ENCODE results near the gene MR1.

Gene MR1

DNA sequence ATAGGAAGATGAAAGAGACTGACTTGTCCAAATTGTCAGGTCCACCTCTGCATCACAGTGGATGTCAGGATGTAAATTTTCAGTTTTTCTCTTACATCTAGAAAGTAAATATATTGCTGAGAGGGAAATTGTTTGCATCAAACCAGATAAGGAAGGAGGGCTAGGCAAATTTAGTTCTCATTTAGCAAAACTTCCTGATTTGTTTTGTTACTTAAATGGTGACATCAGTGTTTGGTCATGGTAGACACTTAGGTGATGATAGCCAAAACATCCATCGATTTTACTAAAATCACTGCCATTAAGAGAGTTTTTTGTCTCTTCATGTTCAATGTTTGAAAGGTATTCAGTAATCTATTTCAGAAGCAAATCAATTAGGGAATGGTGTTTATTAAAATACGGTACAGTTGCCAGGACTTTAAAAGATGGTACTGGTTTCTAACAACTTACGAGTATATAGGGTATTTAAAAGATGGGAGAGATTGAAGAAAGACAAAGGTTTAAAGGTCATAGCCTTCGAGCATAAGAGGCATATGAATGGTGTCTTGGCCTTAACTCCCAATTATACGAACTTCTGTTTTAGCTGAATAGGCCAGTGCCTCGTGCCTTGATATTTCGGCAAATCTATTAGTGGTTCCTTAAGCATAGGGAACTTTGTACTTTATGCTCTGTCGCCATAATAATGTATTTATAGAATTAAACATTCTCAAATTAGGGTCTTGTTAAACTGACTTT lies 57.7 kb downstream of the MR1 start:
- DNase-seq (ENCODE audit: low read depth) = no peak

DNA sequence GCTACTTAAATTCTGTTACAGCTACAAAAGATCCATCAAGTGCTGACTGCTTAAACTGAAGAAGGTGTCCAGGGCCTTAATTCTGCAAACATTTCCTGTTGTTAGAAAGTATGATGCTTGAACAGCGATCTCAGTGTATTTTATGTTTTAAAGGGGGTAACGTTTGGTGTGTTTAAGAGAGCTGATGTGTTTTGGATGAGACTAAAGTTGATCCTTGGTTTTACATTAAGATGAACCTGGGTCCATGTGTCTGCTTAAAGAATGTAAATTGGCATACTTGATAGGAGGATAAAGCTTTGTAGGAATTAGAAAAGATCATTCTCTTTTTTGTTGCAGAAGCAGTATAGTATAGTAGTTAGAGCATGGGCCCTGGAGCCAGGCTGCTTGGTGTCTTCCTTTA lies 58.3 kb downstream of the MR1 start:
- DNase-seq (ENCODE audit: low read depth) = no peak

DNA sequence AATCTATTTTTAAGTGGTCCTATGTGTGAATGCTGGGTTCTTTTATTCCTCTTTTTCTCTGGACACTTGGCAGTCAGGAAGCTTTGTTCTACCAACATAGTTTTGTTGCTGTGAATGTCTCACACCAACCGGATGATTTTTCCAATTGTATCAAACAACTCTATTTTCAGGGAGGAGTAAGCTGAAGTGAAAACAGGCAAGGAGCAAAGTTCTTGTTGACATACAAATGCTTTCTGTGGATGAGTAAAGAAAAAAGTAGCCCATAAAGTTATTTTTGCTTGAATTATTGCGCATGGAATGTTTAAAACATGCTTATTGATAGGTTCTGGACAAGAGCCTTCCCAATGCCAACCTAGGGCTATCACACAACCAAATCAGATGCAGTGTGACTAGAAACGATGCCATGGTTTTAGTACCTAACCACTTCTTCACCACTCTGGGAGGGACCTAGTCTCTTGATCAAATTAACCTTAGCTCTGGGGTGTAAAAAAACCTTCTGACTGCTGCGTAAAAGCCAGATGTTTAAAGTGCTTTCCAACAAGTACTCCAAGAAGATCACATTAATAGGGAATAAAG lies 59.2 kb downstream of the MR1 start:
- no peak for DNase-seq (ENCODE audit: low read depth)

DNA sequence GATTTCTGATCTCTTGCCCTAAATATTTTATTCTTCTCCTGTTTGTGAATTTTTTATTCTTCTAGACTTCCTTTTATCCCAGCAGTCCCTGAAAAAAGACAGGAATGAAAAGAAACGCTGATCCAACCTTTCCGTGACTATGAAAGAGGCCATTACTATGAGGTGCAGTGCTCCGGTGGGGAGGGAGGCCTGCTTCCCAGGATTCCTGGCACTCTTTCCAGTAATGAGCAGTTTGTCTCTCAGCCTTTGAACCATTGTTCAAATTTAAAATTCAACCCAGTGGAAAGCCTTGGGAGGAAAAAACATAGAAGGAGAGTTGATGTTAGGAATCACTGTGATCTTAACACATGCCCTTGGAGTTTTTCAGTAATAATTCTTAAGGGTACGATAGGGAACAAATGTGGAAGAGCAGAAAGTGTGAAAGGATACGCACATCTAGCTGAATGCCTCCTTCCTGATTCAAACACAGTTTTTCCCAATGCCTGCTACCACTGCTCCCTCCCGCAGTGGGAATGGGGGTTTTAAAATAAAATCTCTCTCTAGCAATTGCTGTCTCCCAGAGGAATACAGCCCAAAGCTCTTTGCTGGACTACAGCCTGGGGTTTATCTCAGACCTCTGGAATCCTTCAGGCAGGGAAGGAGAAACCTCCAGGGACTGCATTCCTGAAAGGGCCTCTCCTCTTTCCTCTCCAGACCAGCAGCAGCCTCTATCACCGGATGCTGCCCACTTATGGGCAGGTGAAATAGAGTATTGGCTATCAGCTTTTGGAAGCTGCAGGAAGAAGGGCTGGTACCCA lies 60.8 kb downstream of the MR1 start:
- DNase-seq (ENCODE audit: low read depth) = no peak

DNA sequence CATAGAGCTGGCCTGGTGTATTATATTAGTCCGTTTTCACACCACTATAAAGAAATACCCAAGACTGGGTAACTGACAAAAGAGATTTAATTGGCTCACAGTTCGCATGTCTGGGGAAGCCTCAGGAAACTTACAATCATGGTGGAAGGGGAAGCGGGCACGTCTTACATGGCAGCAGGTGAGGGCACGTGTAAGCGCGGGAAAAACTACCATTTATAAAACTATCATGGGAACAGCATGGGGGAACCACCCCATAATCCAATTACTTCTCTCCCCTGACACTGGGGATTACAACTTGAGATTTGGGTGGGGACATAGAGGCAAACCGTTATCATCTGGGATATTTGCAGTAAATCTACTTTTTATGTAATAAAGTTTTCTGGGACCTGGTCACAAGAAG lies 61.5 kb downstream of the MR1 start:
- DNase-seq (ENCODE audit: low read depth) = no peak

DNA sequence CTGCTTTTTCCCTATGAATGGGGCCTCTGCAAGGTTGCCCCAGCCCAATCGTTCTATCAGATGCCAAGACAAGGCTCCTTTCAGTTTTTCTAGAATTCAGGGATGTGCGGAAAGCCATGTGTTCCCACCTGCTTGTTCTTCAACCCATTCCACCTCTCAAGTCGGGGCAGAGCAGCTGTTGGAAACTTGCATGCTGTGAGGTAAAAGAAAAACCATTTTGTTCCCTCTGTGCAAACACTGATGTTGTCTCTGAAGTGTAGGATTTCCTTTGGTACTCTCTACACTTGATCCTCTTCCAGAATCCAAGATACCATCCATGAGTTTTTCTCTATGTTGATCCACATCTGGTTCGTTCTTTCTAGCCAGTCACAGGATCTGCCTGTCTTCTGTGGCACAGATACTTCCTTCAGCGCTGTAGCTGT lies 62.0 kb downstream of the MR1 start:
- DNase-seq (ENCODE audit: low read depth) = no peak

DNA sequence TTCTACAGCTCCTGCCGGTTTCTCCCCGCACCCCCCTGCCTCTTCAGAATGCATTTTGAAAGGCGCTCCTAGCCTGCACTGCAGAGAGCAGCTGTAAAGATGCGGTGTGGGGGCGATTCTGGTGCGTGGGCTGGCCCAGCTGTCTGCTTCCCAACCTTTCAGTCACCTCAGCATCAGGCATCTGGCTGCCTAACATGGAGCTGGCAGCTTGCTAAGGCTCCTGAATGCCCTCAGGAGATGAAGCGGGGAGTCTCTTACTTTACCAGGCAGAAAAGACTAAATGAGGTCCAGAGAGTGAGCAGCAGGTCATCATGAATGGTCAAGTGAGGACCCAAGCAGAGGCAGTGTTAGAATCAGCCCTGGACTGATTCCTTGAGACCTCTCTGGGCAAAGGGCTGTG lies 63.5 kb downstream of the MR1 start:
- no peak for DNase-seq (ENCODE audit: low read depth)

DNA sequence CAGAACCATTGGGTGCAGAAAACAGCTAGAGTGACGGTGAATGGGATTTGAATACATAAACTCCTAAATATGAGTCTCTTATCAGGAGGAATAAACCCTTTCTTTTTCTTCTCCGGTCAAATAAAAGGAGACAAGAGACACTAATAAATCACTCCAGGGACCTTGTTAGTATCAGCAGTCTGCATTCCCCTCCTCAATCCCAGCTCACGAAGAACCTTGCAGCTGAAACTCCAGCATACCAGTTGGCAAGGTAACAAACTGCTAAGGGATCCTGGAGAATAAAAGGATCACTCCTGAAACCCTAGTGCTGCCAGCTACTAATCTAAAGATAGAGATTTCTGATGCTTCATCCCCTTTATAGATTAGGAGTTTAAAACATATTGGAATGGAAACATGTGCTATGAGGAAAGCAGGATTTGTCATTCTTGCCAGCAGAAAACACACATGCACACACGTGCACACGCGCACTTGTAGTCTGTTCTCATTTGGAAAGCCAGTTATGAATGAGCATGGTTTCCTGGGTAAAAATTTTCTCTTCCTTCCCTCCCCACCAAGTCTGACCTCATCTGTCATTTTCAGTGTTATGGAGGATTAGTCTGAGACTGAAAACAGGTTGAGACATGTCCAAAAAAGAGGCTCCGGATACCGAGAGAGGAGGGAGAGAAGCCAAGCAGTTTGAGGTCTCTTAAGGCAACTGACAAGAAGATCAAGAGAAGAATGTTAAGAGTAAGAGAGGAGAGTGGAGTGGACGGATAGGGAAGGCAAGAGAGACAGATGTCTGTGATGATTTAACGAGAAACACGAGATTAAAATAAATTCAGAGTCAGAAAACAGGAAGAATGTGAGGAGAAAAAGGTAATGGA lies 65.6 kb downstream of the MR1 start:
- DNase-seq (ENCODE audit: low read depth) = no peak

DNA sequence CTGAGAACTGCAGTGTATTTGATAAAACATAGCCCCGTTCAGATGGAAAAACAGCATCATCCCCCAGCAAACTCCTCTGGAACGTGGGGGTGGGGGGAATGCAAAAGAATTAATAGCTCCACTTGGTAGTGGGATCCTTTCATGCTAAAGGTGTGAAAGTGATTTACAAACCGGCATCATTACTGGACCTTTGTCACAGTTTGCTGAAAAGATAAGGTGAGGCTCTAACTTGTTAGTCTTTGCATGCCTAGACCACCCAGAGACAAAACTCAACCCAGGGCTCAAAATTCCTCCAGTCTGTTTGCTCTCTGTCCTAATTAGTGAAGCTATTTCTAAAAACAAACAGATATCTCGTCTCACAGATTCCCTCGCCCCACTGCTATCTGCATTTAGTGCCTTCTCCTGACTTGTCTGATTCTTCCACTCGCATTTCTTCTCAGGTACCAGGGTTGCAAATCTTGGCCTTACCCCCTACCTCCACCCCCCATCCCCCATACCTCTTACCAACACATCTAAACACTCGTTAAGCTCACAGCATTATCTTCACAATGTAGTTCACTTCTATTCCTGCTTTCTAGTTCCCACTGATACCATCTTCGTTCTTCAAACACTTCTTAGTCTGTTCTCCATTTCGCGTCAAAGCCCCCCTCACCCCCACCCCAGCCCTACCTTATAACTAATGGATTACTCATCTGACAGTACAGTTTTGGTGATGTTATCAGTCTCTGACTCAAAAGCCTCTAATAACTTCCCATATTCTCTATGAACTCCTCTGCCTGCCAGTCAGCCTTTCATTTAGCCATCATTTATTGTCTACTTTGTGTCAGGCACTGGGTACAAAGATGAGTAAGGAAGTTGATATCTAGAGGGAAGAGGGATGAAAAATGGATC lies 66.5 kb downstream of the MR1 start:
- DNase-seq (ENCODE audit: low read depth) = peak; percentile 46

DNA sequence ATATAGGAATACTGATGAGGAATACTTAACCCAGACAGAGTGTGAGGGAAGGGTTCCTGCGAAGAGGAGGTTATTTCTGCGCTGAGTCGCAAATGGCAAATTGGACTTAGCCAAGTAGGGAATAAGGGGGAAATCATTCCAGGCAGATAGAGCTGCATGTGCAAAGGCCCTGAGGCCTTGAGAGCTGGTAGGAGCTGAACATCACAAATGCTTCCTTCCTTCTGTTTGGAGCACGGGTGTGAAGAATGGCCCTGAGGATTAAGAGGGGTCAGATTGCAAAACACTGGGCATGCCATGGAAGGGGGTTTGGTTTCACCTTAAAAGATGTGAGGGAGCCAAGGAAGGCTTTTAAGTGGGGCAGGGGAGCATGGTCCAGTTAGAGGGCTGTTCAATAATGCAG lies 67.2 kb downstream of the MR1 start:
- no peak for DNase-seq (ENCODE audit: low read depth)

DNA sequence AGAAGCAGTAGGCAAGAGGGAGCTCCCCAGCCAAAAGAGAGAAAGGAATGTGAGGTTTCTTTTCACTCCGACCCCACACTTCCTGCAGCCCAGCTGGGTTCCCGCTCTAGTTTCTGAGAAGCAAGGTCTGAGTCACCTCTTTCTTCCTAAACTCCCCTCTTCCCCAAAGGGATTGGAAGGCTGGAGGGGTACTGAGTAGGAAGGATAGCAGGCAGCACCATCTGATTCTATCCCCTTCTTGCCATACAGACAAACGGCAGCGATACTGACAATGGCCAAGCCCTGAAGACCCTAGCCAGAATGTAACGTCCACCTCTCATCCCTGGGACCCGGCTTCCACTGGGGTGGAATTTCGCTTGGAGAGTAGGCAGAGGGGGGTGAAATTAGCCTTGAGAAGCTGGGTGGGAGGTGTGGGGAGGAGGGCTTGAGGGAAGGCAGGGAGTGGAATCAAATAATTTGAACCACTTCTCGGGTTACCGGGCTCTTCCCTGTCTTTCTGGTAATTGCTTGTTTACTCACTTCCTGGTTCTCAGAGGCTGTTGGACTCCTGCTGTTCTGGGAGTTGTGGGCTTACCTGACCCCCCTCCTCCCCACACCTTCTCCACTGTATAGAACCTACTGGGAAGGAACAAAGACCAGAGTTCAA lies 67.9 kb downstream of the MR1 start:
- DNase-seq (ENCODE audit: low read depth) = no peak

DNA sequence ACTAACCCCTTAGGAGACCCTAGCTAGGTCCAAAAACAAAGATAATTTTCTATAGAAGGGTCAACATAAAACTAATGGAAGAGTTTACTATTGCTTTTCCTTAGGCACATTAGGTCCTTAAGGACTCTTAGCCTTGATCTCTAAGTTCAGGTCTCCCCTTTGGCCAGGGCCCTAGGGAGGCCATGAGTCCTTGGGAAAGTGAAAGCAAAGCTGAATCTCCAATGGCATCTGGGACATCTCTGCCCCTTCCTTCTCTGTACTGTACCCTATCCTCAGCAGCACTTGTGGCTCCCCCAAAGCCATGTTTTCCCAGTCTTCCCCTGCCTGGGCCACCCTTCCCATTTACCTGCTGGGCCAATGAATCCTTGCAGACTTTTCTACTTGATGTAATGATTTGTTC lies 69.1 kb downstream of the MR1 start:
- no peak for DNase-seq (ENCODE audit: low read depth)

DNA sequence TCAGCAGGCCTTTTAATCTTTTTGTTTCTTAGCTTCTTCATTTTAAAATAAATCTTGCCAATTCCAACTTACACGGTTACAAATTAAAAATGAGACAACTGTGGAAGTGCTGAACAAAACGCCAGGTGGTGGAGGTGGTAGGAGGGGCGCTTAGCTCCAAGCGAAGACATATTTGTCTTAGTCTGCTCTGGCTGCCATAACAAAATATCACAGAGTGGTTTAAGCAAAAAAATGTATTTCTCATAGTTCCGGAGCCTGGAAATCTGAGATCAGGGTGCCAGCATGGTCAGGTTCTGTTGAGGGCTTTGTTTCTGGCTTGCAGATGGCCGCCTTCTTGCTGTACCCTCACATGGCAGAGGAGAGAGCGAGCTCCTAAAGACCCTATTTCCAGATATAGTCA lies 69.6 kb downstream of the MR1 start:
- DNase-seq (ENCODE audit: low read depth) = no peak

DNA sequence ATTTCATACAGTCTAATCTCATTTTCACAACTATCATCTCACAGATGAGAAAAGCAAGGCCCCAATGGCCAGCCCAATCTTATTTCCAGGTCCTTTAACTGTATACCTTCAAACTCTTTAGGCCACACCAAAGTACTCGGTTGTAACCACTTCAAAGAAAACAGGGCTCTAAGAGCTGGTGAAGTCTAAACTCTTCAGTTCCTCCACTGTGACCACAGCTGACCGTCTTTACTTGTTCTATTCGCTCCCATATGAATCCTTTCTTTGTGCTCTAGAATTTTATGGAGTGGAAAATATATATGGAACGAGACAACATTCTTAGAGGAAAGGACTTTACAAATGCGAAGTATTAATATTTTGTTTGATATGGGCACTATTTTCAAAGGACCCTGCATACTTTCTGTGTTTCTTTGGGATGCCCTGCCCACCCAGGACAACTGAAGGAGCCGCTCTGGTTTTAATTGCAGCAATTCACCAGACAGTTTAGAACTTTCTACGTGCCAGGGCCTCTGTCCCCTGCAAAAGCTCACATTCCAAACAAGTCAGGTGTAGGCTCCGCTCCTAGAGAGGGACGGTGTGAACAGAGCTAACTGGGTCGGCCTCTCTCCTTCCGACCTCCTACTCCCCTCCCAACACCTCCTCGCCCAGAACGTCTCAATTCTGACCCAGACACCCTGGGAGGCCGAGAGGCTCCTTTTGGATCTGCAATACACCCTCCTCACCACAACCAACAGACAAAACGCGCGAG lies 70.4 kb downstream of the MR1 start:
- no peak for DNase-seq (ENCODE audit: low read depth)

DNA sequence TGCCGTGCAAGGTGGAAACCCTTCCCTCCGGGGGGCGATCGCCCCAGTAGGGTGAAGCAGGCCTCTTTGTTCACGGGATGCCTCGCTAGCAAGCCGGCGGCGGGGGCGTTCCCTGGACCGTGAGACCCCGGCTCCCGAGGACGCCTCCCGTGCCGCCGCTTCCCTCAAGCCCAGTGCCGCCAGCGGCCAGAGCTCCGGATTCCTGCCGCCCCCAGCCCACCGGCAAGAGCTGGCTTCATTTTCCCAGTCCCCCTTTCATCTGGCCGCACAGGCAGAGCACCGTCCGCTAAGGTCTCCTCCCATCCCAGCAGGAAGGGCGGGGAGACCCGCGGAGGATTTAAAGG lies 71.0 kb downstream of the MR1 start:
- DNase-seq (ENCODE audit: low read depth) = no peak

DNA sequence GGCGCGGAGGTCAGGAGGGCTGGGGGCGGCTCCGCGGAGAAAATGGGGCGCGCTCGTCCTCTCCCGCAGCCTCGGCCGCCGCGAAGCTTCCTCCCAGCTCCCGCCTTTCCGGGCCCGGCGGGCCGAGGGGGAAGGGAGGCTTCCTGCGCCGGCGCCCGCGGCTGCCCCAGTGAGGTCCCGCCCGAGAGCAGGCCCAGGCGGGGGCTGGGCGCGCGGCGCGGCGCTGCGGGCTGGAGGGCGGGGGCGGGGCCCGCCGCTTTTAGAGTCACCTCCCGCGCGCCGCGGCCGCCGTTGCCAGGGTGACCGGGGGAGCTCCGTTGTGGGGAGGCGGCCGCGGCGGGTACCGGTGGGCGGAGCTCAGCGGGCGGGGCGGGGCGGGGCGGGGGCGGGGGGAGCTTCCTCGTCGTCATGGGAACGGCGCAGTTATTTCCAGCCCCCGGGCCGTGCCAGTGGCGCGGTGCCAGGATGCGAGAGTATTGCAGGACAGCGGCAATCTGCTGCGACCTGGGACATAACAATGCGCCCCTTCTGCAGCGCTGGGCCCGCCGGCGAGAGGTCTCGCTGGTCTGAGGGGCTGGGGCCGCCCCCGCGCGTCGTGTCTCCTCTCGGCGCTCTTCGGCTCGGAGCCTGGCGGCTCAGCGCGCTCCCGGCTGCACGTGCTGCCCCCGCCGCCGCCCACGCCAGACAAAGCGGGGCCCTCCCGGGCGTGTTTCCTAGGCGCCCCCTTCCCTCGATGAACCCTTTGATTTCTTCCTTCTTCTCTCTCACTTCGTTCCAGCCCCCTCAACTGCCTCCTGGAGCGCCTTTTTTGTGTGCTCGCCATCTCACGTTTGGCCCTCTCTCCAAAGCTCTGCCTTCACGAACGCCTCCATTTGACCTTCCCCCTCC lies 71.6 kb downstream of the MR1 start:
- DNase-seq (ENCODE audit: low read depth) = peak; percentile 94

DNA sequence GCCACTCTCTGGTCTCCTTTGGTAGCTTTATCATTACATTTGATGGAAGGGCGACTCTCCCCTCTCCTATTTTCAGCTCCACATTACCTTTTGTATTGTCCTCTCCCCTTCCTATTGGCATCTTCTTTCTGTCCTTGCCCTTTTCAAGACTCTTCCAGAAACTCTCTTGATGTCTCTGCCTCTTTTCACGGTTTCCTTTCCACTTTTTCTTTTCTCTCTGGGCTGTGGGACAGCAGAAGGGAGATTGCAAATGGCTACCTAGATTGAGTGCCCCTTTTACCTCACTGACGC lies 72.2 kb downstream of the MR1 start:
- DNase-seq (ENCODE audit: low read depth) = no peak

DNA sequence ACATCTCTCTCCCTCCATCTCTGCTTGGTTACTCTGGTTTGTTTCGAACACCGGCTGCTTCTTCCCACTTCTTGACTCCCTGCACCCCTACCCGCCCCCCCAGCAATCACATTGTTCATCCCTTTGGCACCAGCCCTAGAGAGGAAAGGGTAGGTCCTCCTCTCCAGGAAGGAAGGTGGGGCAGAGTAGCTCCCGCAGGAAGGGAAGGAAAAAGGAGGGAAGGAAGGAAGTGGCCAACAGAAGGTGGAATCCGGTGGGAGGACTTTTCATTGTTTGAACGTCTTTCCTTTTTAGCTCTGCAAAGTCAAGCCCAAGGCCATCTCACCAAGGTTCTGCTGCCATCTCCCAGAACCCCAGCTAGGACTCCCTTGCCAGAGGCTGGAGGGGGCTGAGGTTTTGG lies 72.7 kb downstream of the MR1 start:
- DNase-seq (ENCODE audit: low read depth) = no peak

DNA sequence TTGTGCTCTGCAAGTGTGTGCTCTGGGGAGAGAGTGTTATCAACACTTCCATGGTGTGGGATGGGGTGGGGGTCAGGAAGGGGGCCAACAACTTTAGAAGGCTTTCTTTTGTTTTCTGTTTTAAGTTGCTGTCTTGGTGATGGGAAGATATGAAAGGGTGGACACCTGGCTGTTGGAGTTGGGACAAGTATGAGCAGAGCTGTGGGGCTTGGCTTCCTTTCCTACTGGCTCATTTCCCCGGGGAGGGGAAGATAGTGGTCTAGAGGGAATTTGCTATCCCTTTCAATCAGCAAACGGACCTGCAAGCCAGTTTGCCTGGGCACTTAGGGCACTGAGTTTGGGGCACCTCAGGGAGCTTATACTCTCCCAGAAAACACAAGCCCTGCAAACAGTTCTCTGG lies 73.9 kb downstream of the MR1 start:
- DNase-seq (ENCODE audit: low read depth) = no peak

Data from stimulated activated CD4-positive, alpha-beta T cell treated with anti-CD3 and anti-CD28 coated beads, Interleukin-2, amount 100 ng/mL, for 4 hours (primary cell).